C4-2B (cell line): ENCODE measurements around the gene CDC73.

ENCODE experiments used
- ZFX ChIP-seq: fragments of 450-650 bp; IDR thresholded peaks from 2 replicates; pipeline ENCODE4 v1.6.1; 2017
- TF ChIP-seq, protein P1 (sequence below): fragments of 450-650 bp; conservative IDR thresholded peaks from 2 replicates; pipeline ENCODE4 v1.5.1; 2017; ENCODE audit warnings: mild to moderate bottlenecking

DNA sequence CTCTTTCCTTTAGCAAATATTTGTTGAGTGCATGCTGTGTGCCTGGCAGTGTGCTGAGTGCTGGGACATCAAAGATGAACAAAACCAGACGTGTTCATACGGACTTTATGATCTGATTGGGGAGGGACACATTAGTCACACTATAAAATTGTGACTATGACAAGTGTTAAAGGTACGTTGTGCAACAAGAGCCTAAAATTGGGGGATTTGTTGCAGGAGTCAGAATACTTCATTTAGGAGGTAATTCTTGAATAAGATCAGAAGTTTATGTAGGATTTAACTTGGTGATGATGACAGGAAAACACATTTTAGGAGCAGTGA, 35.0 kb downstream of the CDC73 start:
- TF ChIP-seq, protein P1, sequence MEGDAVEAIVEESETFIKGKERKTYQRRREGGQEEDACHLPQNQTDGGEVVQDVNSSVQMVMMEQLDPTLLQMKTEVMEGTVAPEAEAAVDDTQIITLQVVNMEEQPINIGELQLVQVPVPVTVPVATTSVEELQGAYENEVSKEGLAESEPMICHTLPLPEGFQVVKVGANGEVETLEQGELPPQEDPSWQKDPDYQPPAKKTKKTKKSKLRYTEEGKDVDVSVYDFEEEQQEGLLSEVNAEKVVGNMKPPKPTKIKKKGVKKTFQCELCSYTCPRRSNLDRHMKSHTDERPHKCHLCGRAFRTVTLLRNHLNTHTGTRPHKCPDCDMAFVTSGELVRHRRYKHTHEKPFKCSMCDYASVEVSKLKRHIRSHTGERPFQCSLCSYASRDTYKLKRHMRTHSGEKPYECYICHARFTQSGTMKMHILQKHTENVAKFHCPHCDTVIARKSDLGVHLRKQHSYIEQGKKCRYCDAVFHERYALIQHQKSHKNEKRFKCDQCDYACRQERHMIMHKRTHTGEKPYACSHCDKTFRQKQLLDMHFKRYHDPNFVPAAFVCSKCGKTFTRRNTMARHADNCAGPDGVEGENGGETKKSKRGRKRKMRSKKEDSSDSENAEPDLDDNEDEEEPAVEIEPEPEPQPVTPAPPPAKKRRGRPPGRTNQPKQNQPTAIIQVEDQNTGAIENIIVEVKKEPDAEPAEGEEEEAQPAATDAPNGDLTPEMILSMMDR, result no peak
- TF ChIP-seq ZFX, result no peak
